ENCODE results near the gene RGL2.
"Not testable (repeated sequence)": the region's sequence is repeated elsewhere in the genome, so short reads cannot be mapped to it uniquely, and the experiment has no call there.

Gene RGL2

GRCh38 chr6:33288141-33288920 is 10.4 kb downstream of the RGL2 start:
- peaks cover 31% of the 10 kb centered on the region for H3K4me1 Mint-ChIP-seq
- H3K36me3 Mint-ChIP-seq (ENCODE audit: low read depth): peaks cover 33% of the 10 kb centered on the region
- TF ChIP-seq, protein P1, sequence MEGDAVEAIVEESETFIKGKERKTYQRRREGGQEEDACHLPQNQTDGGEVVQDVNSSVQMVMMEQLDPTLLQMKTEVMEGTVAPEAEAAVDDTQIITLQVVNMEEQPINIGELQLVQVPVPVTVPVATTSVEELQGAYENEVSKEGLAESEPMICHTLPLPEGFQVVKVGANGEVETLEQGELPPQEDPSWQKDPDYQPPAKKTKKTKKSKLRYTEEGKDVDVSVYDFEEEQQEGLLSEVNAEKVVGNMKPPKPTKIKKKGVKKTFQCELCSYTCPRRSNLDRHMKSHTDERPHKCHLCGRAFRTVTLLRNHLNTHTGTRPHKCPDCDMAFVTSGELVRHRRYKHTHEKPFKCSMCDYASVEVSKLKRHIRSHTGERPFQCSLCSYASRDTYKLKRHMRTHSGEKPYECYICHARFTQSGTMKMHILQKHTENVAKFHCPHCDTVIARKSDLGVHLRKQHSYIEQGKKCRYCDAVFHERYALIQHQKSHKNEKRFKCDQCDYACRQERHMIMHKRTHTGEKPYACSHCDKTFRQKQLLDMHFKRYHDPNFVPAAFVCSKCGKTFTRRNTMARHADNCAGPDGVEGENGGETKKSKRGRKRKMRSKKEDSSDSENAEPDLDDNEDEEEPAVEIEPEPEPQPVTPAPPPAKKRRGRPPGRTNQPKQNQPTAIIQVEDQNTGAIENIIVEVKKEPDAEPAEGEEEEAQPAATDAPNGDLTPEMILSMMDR (IDR thresholded peaks at IDR 0.05; ENCODE audit: unreplicated experiment in 3 of 3): no peak
- no peaks in the 10 kb centered on the region for H3K9me3 Mint-ChIP-seq
- no peaks in the 10 kb centered on the region for H3K27me3 Mint-ChIP-seq (ENCODE audit: low read depth)
- H3K27ac Mint-ChIP-seq: peak overlapping the region in 2 of 3 experiments; percentile 66 to 69
- peak overlapping the region; percentile 96 to 98 (median 98) for H3K4me3 Mint-ChIP-seq

- H3K9me3 Mint-ChIP-seq: no peaks in the 10 kb centered on the region
- H3K4me1 Mint-ChIP-seq: peaks cover 31% of the 10 kb centered on the region
- peaks cover 32% of the 10 kb centered on the region for H3K36me3 Mint-ChIP-seq (ENCODE audit: low read depth)
- no peak overlapping the region for H3K27ac Mint-ChIP-seq
- H3K4me3 Mint-ChIP-seq: peak overlapping the region; percentile 96 to 98 (median 98)
- TF ChIP-seq, protein P1 (IDR thresholded peaks at IDR 0.05; ENCODE audit: unreplicated experiment in 3 of 3): no peak
- H3K27me3 Mint-ChIP-seq (ENCODE audit: low read depth): no peaks in the 10 kb centered on the region
These were observed 11.5 kb downstream of the RGL2 start for GRCh38 chr6:33286946-33287914.

DNA sequence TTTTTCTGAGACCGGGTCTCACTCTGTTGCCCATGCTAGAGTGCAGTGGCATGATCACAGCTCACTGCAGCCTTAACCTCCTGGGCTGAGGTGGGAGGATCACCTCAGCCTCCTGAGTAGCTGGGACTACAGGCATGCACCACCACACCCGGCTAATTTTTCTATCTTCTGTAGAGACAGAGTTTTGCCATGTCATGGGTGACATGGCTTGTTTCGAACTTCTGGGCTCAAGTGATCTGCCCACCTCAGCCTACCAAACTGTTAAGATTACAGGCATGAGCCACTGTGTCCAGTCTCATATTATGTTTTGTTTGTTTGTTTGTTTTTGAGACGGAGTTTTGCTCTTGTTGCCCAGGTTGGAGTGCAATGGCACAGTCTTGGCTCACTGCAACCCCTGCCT is 13.5 kb downstream of the RGL2 start:
- not testable (repeated sequence) for H3K4me3 Mint-ChIP-seq; H3K9me3 Mint-ChIP-seq; H3K27ac Mint-ChIP-seq; H3K27me3 Mint-ChIP-seq (ENCODE audit: low read depth)
- peaks cover 40% of the 10 kb centered on the region for H3K36me3 Mint-ChIP-seq (ENCODE audit: low read depth)
- H3K4me1 Mint-ChIP-seq: peaks cover 19% of the 10 kb centered on the region

- TF ChIP-seq, protein P1 (IDR thresholded peaks at IDR 0.05; ENCODE audit: unreplicated experiment in 3 of 3): no peak
- Mint-ChIP-seq H3K27me3 (ENCODE audit: low read depth) (no peaks in the 10 kb centered on the region), H3K36me3 (ENCODE audit: low read depth) (peaks cover 34% of the 10 kb centered on the region), H3K9me3 (no peaks in the 10 kb centered on the region), H3K4me1 (peaks cover 12% of the 10 kb centered on the region), H3K4me3 (no peak overlapping the region), H3K27ac (no peak overlapping the region)
These were observed 18.2 kb downstream of the RGL2 start for GRCh38 chr6:33280539-33280938.

GRCh38 chr6:33279971-33280511 is 18.7 kb downstream of the RGL2 start:
- TF ChIP-seq, protein P1 (IDR thresholded peaks at IDR 0.05; ENCODE audit: unreplicated experiment in 3 of 3): peak in 2 of 3 experiments; percentile 11 to 42
- Mint-ChIP-seq H3K4me1 (peaks cover 15% of the 10 kb centered on the region), H3K9me3 (no peaks in the 10 kb centered on the region), H3K27ac (no peak overlapping the region), H3K27me3 (ENCODE audit: low read depth) (no peaks in the 10 kb centered on the region), H3K36me3 (ENCODE audit: low read depth) (peaks cover 35% of the 10 kb centered on the region), H3K4me3 (no peak overlapping the region)

GRCh38 chr6:33279257-33279695 is 19.5 kb downstream of the RGL2 start:
- Mint-ChIP-seq H3K36me3 (ENCODE audit: low read depth) (peaks cover 40% of the 10 kb centered on the region), H3K27ac (no peak overlapping the region), H3K4me1 (peaks cover 23% of the 10 kb centered on the region), H3K9me3 (no peaks in the 10 kb centered on the region), H3K27me3 (ENCODE audit: low read depth) (no peaks in the 10 kb centered on the region), H3K4me3 (no peak overlapping the region)
- TF ChIP-seq, protein P1 (IDR thresholded peaks at IDR 0.05; ENCODE audit: unreplicated experiment in 3 of 3): no peak
